ENCODE data around the gene NPC1. TPM values are rescaled to one million over a fixed set of nuclear protein-coding genes. Genes with fewer than 3 reads are reported as not detected.

The NPC1 gene
- total RNA-seq, 1 experiment from 2014 or later, result 51.6 TPM

DNA sequence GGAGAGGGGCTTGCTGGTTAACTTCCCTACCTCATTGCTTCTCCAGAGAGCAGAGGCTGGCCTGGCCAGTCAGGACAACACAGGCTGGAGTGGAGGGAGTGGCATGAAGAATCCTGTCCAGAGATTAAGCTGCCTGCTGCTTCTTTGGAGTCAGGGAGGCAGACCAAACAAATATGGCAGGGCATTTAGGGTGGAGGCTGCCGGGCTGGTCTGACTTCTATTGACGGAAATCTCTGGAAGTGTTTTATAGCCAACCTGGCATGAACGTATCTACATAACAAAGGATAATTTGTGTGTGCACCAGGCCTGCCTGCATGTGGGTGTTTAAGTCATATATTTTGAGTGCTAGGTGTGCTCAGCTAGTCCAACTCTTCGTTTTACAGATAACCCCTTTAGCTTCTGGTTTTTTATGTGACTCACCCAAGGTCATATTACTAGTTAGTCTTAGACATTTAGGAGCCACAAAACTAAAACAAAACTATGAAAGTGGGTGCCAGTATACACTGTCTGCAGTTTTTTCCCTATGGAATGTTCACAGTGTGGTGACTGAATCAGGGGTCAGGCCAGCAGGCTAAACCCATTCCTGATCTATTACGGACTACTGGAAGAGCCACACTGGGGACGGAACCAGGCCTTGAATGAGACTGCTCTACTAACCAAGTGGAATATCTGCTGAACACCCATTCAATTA lies 5.5 kb downstream of the NPC1 start (continued):
- TF ChIP-seq, protein P1, sequence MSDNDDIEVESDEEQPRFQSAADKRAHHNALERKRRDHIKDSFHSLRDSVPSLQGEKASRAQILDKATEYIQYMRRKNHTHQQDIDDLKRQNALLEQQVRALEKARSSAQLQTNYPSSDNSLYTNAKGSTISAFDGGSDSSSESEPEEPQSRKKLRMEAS (IDR thresholded peaks at IDR 0.05), result no peak
- no peak for TF ChIP-seq POLR2A (IDR thresholded peaks at IDR 0.05; ENCODE audit: borderline replicate concordance, extremely low read depth, insufficient read depth, insufficient read length)
- no peak for TF ChIP-seq ELF1 (IDR thresholded peaks at IDR 0.05; ENCODE audit: borderline replicate concordance, low read depth)
- TF ChIP-seq EZH2 (IDR thresholded peaks at IDR 0.05), result no peak
- TF ChIP-seq RAD21 (IDR thresholded peaks at IDR 0.05; ENCODE audit: low read depth), result no peak
- no peak for TF ChIP-seq JUND (IDR thresholded peaks at IDR 0.05)
- TF ChIP-seq TCF7L2 (IDR thresholded peaks at IDR 0.05; ENCODE audit: borderline replicate concordance, extremely low read depth, insufficient read depth, insufficient read length), result no peak
- TF ChIP-seq, protein P2, sequence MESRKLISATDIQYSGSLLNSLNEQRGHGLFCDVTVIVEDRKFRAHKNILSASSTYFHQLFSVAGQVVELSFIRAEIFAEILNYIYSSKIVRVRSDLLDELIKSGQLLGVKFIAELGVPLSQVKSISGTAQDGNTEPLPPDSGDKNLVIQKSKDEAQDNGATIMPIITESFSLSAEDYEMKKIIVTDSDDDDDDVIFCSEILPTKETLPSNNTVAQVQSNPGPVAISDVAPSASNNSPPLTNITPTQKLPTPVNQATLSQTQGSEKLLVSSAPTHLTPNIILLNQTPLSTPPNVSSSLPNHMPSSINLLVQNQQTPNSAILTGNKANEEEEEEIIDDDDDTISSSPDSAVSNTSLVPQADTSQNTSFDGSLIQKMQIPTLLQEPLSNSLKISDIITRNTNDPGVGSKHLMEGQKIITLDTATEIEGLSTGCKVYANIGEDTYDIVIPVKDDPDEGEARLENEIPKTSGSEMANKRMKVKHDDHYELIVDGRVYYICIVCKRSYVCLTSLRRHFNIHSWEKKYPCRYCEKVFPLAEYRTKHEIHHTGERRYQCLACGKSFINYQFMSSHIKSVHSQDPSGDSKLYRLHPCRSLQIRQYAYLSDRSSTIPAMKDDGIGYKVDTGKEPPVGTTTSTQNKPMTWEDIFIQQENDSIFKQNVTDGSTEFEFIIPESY (IDR thresholded peaks at IDR 0.05; ENCODE audit: extremely low read depth, insufficient replicate concordance, low read length), result no peak
- TF ChIP-seq SIN3A (IDR thresholded peaks at IDR 0.05; ENCODE audit: low read depth), result no peak
- no peak for TF ChIP-seq SRF (IDR thresholded peaks at IDR 0.05; ENCODE audit: low read depth)
- TF ChIP-seq ZNF274 (IDR thresholded peaks at IDR 0.05; ENCODE audit: low read depth, low read length), result no peak

DNA sequence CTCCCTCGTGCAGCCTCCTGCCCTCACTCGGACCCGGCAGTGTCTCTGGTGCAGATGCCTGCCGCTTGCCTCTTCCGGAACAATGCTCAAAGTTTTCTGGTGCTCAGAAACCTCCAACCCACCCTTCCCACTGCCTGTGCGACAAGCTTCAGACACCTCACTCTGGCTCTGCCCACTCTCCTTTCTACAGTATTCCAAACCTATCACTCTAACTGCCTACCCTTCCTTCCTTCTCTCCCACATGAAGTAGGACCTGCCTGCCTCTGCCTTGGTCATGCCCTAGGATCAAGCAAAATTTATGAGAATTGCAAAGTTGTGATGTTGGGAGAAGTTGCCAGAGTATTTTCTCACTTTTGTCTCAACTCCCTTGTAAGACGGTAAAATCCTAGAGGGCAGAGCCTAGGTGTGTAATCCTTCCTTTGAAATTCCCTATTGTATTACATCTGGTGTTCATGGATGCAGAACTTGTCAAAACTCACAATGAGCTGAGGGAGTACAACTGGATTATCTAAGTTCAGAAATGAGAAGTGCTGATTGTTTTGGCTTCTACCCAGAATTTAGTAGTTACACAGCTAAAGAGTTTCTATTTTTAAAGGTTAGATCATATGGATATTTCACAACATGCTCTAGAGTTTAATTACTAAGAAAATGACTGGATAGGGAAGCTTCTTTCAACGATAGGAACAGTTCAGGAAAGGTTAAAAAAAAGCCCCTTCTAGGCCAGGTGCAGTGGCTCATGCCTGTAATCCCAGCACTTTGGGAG lies 7.2 kb downstream of the NPC1 start:
- Histone ChIP-seq H3K9me2 (ENCODE audit: insufficient read depth) (no peaks in the 10 kb centered on the region), H3K9ac (ENCODE audit: low read length) (no peak overlapping the region), H3K79me2 (ENCODE audit: insufficient read depth, low read length) (peaks cover 64% of the 10 kb centered on the region), H3K4me3 (replicated peaks in 1 of 2; ENCODE audit: low read depth in 1 of 2, low read length in 2 of 2) (no peak overlapping the region), H3K27ac (ENCODE audit: low read depth, low read length) (no peak overlapping the region), H2AFZ (ENCODE audit: low read depth, low read length, poor library complexity, severe bottlenecking) (no peak overlapping the region), H3K4me2 (ENCODE audit: low read length) (no peak overlapping the region), H3K9me3 (ENCODE audit: control insufficient read depth in 1 of 2, insufficient read depth in 1 of 2, low read depth in 1 of 2, low read length in 2 of 2) (no peaks in the 10 kb centered on the region), H3K27me3 (ENCODE audit: insufficient read depth, low read length) (no peaks in the 10 kb centered on the region), H3K36me3 (ENCODE audit: control insufficient read depth in 1 of 2, insufficient read depth in 2 of 2, low read length in 2 of 2) (peaks cover 0 to 12% of the 10 kb centered on the region in 2 experiments; a peak in 2 of 4 replicates), H3K4me1 (ENCODE audit: control insufficient read depth in 1 of 2, insufficient read depth in 2 of 2, low read length in 2 of 2) (peaks cover 0 to 11% of the 10 kb centered on the region in 2 experiments; a peak in 2 of 4 replicates), H4K20me1 (ENCODE audit: insufficient read depth) (no peaks in the 10 kb centered on the region)
- CTCF ChIA-PET, result no interaction called here
- DNase-seq (ENCODE audit: low read depth, low spot score) (no peak), ATAC-seq (no peak)
- intact Hi-C loops (cut with micrococcal nuclease), result no loop called here
- POLR2A ChIA-PET, result no interaction called here
- RAD21 ChIA-PET (ENCODE audit: low non-redundant PET in 1 of 2, low total read pairs in 2 of 2, uncharacterized antibody in 2 of 2, unreplicated experiment in 2 of 2), result no interaction called here
- BruUV-seq (replicated peaks), result no TSS peak
- no peak for TF ChIP-seq FOSL1 (IDR thresholded peaks at IDR 0.05; ENCODE audit: low read depth)
- no peak for TF ChIP-seq ELF1 (IDR thresholded peaks at IDR 0.05; ENCODE audit: borderline replicate concordance, low read depth)
- TF ChIP-seq, protein P3, sequence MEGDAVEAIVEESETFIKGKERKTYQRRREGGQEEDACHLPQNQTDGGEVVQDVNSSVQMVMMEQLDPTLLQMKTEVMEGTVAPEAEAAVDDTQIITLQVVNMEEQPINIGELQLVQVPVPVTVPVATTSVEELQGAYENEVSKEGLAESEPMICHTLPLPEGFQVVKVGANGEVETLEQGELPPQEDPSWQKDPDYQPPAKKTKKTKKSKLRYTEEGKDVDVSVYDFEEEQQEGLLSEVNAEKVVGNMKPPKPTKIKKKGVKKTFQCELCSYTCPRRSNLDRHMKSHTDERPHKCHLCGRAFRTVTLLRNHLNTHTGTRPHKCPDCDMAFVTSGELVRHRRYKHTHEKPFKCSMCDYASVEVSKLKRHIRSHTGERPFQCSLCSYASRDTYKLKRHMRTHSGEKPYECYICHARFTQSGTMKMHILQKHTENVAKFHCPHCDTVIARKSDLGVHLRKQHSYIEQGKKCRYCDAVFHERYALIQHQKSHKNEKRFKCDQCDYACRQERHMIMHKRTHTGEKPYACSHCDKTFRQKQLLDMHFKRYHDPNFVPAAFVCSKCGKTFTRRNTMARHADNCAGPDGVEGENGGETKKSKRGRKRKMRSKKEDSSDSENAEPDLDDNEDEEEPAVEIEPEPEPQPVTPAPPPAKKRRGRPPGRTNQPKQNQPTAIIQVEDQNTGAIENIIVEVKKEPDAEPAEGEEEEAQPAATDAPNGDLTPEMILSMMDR (IDR thresholded peaks at IDR 0.05 in 2 of 3, conservative IDR thresholded peaks at IDR 0.05 in 1 of 3; ENCODE audit: borderline replicate concordance in 1 of 3, insufficient read depth in 1 of 3, low read depth in 2 of 3, low read length in 2 of 3), result no peak
- TF ChIP-seq CBX3 (IDR thresholded peaks at IDR 0.05; ENCODE audit: low read depth), result no peak
- TF ChIP-seq, protein P4, sequence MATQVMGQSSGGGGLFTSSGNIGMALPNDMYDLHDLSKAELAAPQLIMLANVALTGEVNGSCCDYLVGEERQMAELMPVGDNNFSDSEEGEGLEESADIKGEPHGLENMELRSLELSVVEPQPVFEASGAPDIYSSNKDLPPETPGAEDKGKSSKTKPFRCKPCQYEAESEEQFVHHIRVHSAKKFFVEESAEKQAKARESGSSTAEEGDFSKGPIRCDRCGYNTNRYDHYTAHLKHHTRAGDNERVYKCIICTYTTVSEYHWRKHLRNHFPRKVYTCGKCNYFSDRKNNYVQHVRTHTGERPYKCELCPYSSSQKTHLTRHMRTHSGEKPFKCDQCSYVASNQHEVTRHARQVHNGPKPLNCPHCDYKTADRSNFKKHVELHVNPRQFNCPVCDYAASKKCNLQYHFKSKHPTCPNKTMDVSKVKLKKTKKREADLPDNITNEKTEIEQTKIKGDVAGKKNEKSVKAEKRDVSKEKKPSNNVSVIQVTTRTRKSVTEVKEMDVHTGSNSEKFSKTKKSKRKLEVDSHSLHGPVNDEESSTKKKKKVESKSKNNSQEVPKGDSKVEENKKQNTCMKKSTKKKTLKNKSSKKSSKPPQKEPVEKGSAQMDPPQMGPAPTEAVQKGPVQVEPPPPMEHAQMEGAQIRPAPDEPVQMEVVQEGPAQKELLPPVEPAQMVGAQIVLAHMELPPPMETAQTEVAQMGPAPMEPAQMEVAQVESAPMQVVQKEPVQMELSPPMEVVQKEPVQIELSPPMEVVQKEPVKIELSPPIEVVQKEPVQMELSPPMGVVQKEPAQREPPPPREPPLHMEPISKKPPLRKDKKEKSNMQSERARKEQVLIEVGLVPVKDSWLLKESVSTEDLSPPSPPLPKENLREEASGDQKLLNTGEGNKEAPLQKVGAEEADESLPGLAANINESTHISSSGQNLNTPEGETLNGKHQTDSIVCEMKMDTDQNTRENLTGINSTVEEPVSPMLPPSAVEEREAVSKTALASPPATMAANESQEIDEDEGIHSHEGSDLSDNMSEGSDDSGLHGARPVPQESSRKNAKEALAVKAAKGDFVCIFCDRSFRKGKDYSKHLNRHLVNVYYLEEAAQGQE (IDR thresholded peaks at IDR 0.05; ENCODE audit: low read depth), result no peak
- TF ChIP-seq ZFX (IDR thresholded peaks at IDR 0.05), result no peak
- no peak for TF ChIP-seq SP1 (IDR thresholded peaks at IDR 0.05; ENCODE audit: low read depth)
- no peak for TF ChIP-seq SRF (IDR thresholded peaks at IDR 0.05; ENCODE audit: low read depth)
